HS-5 (cell line): Measurements from ENCODE around the gene PTPRT.

ENCODE experiments used
- DNase-seq: peaks from one replicate; pipeline ENCODE4 v3.0.0-alpha.2; 2012; ENCODE audit warnings: low read depth

The PTPRT gene

DNA sequence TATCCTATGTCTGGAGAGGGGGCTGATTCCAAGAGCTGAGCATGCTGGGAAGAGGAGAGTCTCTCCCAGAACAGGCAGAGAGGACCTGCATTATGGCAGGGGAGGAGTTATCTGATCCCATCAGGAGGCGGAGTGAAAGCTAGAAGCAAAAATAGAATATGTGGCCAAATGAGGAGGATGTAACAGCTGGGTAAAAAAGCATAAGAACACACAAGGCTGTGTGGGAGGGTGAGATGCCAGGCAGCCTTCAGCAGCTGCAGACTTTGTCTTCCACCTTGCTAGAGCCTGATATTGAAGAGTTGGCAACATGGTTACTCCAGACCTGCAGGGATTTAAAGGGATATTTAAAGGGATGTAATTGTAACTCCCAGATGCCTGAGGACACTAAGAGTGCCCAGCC is 167.1 kb downstream of the PTPRT start:
- DNase-seq, result no peak

DNA sequence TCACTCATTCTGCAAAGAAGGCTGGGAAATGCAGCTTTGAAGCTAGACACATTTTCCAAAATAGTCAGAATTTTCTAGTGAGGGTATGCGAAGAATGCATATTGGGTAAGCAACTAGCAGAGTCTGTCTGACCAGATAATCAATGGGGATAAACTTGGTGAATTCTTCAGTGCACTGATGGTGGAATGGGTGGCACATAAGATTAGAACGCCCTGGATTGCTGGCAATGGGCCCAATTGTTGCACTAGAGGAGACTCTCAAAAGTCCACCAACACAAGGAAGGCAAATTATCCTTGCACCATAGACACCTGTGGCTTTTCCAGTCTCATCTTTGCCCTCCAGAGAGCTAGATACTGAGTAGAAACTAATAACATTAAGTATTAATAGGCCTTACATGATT is 167.6 kb downstream of the PTPRT start:
- DNase-seq, result no peak

DNA sequence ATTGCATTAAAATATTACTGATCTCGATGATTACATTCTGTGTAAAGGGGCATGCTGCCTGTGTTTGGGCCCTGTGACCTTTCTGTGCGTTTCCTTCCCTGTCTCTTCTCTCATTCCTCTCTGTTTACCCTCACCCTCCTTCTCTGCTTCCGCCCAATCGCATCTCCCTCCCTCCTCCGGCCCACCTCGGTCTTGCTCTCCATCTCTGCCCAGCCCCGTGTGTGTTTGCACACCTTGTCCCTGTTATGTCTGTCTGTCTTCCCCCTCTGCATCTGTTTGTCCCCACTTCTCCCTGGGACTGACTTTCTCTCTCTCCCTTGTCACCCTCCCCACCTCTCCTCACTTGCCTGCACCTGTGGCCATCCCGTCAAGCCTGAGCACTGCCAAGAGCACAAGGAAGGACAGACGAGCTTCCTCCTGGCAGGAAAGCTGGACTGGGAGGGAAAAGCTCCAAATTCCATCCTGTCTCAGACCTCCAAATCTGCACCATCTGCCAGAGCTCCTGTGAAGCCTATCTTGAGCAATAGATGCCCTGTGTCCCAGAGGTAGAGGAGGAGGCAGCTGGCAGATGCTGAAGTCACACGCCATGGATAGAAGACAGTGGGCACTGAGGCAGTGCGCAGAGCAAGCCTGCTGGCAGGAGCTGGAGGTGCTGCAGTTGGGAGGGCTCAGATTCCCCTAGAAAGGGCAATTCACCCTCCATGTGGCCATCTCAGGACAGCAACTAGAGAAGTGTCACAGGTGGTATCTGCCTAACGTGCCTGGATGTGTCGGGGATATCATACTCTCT is 172.3 kb downstream of the PTPRT start:
- DNase-seq, result no peak

DNA sequence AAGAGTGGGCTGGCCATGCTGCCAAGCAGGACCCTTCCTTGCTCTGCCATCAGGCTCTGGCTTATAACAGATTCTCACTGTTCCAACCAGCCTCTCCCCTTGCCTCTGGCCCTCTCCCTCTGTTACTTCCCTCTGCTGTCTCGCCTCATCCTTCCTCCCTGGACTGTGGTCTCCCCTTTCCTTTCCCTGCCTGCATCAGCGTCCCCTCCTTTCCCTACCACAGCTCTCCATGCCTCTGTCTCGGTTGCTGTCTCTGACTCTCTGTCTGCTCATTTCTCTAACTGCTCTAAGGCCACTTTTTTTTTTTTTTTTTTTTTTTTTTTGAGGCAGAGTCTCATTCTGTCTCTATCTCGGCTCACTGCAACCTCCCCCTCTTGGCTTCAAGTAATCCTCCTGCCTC is 173.4 kb downstream of the PTPRT start:
- no peak for DNase-seq

DNA sequence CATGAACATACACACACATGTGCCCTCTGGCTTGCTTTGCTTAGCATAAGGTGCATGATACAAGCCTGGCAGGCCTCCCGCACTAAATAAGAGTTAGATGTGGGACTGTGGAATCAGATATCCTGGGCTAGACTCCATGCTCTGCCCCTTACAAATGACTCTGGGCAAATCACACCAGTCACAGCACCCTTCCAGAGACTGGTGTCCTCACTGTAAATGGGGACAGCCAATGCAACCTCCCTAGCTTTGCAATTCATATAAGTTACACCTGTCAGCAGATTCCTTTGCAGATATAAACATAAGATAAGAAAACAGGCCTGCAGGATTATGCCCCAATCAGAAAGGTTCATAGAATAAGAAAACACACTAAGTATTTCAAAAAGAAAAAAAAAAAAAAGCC is 174.1 kb downstream of the PTPRT start:
- DNase-seq, result no peak

DNA sequence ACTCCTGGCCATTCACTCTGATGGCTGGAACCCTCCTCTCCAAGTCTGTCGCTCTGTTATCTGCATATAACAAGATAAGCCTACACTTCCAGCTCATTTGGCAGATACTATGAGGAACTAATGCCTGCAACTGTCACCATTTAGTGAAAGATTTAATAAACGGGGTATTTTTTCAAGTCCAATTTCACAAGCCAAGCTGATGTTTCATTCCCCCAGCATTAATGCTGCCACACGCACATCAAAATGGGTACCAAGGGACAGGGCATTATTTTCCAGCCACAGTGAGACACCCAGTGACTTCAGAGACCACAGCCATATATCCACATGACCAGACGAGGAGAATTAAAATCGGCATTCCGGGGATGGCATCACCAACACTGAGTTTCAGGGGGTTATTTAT is 175.5 kb downstream of the PTPRT start:
- DNase-seq, result no peak

DNA sequence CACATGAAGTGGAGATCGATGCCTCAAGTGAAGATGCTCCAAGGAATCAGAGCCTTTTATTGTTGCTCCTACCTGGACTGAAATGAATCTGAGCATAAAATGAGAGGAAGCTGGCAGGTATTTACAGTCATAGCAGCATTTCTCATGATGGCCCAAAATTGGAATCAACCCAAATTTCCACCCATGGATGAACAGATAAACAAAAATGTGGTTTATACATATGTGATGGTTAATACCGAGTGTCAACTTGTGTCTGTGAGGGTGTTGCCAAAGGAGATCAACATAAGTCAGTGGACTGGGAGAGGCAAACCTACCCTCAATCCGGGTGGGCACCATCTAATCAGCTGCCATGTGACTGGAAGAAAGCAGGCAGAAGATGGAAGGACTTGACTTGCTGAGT is 178.2 kb downstream of the PTPRT start:
- no peak for DNase-seq

DNA sequence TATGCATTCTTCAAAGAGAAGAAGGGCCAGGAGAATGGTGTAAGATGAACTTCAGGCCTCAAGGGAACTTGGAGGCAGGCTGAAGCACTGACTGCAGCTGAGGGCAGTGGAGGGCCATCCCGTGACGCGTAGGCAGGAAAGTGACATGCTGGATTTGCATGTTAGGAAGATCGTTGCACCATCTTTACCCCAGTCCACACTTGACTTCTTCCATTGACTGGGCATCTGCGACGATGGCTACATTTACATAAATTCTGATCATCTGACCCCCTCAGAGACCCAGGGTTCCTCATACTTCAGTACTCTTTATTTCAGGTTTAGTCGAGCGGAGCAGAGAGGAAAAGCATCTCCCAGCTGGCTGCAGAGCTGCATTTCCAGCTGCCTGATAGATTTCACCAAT is 180.2 kb downstream of the PTPRT start:
- no peak for DNase-seq

DNA sequence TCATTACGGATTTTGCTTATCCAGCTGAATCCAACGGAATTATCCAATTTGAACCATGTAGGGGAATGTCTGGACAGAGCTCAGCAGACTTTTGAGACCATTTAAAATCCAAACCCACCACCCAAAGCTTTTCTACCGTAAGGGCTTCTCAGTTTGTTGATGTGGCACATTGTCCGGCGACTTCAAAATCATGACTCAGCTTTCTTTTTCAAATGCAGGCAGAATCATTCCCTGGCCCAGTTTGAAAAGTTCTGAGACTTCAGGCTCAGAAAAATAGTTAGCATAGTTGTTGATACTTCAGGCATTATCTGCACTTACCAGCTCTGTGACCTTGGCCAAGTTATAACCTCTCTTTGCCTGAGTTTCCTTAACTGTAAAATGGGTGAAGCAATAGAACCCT is 182.2 kb downstream of the PTPRT start:
- DNase-seq, result no peak

DNA sequence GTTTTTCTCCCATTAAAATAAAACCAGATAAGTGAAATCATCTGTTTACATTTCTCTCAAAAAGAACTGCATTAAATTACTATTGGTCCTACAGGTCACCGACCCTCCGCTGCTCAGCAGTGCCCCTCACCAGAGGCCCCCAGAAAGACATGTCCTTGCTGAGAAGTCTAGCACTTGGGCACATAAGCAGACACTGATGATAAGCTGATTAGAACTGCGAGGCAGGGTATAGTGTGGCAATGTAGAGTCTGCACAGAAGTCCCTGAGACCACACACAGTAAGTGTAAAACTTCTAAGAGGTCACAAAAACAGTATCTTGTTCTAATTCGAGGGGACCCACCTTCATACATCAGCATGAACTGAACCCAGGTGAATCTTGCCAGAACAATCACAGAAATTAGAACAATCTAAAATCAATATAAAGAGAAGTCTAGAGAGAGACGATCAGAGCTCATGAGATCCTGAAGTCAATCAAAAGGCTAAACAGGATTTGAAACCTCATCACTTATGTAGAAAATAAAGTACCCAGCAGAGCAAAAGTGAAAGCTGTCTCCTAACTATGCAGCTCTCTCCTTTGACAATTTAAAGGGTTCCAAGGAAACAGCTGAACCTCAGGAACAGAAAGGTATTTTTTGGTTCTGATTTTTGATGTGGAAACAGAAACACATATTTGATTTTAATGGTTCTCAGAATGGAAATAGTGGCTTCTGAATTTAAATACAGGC is 182.9 kb downstream of the PTPRT start:
- no peak for DNase-seq

DNA sequence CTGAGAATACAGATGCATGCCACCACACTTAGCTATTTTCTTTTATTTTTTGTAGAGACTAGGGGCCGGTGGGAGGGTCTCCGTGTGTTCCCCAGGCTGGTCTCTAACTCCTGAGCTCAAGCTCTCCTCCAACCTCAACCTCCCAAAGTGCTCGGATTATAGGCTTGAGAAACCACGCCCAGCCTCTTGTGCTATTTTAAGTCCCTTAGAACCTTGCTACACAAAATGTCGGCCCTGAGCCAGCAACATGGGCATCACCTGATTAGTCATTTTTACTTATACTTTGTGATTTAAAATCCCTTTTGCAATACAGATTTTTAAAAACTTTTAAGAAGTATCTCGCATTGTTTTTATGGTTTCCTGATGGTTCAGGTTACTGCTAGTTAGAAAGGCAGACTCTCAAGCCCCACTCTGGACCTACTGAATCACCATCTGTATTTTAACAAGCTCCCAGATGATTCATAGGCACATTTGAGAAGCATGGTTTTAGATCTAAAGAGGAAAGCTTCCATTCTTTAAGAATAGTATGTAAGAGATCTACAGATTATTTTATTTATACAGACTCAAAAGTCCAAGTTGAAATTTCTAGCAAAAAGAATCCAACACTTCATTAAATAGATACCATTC is 186.3 kb downstream of the PTPRT start:
- no peak for DNase-seq

DNA sequence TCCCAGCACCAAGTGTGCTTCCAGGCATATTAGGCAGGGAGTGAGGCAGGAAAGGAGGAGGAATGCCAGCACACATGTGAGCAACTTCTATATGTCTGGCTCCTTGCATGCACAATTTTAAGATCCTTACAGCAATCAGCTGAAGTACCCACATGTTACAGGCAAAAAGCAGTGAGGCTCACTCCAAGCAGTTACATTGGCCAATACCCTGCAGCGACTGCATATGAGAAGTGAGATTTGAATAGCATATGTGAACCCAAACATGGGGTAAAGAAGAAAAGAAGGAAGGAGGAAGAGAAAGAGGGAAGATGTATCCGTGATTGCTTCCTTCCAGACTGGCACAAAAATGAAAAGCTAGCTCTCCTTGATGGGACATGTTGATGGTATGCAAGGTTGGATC is 193.6 kb downstream of the PTPRT start:
- DNase-seq, result no peak

DNA sequence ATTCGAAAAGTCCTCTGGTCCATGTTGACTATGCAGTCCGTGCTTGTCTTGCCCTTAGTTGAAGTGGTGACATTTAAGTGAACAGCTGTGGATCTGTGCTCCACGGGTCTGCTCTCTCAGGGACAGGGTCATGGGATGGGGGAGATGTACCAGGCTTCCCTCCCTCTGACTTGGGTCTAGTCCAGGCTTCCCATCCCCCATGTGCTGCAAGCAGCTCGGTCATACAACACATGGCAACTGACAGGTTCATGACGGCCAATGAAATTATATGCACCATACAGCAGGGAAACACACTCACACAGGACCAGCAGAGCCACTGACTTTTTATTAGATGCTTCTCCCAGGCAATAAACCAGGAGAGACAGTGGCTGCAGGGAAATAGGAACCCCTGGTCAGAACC is 201.4 kb downstream of the PTPRT start:
- no peak for DNase-seq

DNA sequence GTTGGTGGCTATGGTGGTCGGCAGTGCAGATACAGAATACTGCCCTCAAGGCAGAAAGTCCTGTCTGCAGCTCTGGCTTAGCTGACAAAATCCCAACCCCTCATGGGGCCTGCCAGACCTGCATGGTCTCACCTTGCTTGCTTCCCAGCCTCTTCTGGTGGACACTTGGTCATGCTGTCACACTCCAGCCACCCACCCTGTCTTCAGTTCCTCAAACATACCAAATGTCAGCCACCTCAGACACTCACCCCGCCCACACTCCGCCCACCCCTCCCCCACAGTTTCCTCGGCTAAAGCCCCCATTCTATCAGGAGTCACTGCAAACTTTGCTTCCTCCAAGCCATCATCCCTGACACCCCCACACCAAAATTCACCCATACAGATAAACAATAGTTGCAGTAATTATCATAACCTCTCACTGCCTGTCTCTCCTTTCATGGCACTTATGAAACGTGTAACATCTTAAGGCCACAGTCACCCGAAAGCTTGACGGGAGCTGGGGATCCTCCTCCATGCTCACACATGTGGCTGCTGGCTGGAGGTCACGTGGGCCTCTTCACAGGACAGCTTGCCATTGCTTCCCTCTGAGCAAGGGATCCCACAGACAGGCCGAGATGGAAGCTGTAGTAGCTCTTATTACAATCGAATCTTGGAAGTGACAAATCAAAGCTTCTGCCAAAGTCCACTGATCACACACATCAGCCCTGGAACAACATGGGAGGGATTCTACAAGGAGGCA is 202.2 kb downstream of the PTPRT start:
- DNase-seq, result no peak

DNA sequence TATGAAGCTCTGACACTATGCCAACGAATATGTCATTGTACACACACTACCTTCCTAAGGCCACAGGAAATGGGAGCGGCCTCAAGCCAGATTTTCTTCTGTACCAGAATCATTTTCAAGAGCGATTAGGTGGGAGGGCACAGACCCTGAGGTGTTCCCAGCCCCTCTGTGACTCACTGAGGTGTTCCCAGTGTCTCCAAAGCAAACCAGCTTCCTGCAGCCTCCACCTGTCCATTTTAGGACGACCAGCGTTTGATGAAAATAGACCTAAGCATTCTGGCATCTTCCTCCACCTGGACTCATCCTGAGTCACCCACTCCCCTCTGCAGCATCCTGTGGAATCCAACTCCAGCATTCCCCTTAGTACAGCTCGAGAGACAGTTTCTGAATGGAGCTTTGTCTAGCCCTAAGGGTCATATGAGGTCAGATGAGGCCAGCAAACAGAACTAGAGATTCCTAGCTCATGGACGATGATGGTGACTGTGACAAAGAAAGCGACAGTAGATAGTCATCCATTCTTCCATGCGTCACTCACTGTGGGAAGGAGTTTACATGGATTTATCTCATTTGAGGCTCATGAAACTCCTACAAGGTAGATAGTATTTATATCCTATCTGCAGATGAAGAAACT is 203.4 kb downstream of the PTPRT start:
- DNase-seq, result no peak

DNA sequence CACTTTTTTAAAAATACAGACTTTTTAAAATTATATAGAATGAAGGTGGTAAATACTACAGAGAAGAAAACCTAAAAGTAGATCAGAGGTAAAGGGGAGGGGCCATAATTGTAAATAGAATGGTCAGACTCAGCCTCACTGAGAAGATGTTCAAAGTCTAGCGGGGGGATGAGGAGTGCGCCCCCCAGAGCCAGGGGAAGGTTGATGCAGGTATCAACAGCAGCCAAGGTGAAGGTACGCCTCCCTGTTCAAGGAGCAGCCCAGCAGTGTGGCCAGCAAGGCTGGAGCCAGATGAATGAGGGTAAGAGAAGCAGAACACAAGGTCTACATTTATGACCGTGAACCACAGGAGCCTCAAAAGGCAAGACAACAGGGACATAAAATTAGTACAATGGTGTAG is 204.1 kb downstream of the PTPRT start:
- no peak for DNase-seq

DNA sequence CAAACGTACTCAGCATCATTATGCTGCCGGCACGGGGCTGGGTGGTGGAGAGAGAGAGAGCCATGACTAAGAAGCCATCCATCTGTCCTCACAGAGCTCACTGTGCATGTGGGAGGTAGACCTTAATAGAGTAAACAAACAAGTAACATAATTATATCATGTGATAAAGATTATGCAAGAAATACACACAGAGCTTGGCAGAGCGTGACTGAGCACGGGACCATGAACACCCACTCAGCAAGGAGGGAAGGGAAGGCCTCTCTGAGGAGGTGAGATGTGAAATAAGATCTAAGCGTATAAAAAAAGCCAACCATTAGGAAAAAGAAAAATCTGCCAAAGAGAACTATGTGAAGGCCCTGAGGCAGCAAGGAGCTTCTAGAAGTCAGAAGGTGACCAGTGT is 207.5 kb downstream of the PTPRT start:
- DNase-seq, result no peak

DNA sequence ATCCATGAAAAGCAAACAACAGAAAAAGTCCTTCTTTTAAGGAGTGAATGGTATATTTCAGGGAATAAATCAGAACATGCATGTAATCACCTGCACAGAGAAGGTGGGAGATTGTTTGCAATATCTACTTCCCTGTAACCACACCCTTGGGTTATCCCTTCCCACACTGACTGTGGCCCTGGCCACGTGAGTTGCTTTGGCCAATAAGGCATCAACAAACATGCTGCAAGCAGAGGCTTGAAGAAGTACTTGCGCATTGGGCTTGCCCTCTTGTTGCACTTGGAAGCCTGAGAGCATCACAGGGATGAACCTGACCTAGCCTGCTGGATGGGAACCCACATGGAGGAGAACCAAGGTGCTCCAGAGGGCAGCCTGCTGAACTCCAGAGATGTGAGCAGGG is 208.5 kb downstream of the PTPRT start:
- no peak for DNase-seq

DNA sequence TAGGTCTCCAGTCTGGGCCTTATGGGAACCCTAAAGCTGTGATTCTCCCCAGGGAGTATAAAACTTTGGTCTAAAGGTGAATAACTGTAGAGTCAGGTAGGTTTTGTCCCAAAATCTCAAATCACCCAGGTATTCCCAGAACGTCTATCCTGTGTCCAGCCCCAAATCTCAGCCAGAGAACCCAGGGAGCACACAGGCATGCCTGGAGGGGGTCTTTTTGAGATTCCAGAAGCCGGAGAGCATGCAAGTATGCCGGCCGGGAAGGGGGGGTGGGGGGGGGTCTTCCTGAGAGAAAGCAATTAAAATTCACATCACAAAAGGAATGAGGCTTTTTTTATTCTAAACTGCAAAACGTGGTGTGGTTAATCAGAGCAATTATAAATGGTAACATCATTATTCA is 210.0 kb downstream of the PTPRT start:
- no peak for DNase-seq

DNA sequence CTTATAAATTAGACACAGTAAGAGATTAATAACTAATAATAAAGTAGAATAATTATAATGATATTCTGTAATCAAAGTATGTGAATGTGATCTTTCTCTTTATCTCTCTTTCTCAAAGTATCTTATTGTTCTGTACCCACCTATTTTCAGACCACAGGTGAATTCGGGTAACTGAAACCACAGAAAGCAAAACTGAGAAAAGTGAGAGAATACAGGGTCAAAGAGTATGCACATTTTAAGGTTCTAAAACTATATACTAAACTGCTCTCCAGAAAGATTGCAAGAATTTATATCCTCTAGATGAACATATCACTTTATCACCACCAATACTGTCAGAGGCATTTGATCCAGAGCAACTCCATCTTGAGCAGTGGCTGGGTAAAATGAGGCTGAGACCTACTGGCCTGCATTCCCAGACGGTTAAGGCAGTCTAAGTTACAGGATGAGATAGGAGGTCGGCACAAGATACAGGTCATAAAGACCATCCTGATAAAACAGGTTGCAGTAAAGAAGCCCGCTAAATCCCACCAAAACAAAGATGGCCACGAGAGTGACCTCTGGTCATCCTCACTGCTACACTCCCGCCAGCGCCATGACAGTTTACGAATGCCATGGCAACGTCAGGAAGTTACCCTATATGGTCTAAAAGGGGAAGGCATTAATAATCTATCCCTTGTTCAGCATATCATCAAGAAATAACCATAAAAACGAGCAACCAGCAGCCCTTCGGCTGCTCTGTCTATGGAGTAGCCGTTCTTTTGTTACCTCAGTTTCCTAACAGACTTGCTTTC is 211.3 kb downstream of the PTPRT start:
- DNase-seq, result no peak

DNA sequence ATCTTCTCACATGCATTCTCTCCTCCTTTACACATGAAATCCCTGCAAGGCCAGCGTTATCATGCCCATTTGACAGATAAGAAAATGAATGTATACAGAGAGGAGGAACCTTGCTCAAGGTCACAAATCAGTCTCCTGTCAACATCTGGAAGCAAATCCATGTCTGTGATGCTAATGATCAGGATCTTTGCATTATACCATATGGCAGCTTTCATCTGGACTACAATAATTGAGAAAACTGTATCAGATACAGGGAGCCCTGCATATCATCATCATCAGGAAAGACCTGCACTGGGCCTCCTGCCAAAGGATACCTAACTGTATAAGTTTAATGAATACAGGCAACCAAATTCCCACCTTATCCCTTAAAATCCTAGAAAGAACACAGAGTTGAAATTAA is 213.7 kb downstream of the PTPRT start:
- DNase-seq, result no peak
